Neural progenitor cell (in vitro differentiated cells): Measurements from ENCODE around the gene ATAD3A.
"Not testable (repeated sequence)": the region's sequence is repeated elsewhere in the genome, so short reads cannot be mapped to it uniquely, and the experiment has no call there.

Experiments
- EZH2 ChIP-seq: fragments of 200-600 bp; sonication (generic); IDR thresholded peaks from 2 replicates; pipeline ENCODE4 v1.6.1; 2017; ENCODE audit warnings: antibody characterized with exemption, mild to moderate bottlenecking, moderate library complexity
- TF ChIP-seq, protein P1 (sequence below): fragments of 200-600 bp; sonication (generic); IDR thresholded peaks from 2 replicates; pipeline ENCODE4 v1.5.1; 2017; ENCODE audit warnings: antibody characterized with exemption, mild to moderate bottlenecking

DNA sequence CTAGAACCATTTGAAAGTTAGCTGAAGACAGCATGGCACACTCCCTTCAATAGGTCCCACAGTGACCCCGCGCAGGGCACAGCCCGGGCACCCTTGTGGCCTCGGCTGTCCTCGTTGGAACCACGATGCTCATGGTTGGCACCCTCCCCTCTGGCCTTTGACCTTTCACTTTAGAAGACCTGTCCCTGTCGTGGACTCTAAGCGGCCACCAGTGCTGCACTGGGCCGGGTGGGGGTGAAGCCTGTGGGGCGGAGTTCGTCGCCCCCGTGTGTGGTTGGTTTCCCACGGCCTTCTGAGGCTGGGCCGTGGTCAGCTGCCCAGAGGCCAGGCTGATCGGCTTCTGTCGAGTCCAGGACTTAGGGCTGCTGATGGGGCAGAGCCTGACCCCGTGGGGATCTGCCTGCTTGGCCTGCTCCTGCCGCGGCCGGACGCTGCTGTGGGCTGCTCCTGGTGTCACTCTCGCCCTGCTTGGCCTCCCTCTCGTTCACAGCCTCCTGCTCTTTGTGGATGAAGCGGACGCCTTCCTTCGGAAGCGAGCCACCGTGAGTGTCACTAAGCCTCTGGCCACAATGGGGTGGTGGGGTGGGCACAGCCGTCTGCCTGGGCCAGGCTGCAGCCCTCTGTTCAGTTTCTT is 12.9 kb downstream of the ATAD3A start:
- TF ChIP-seq, protein P1, sequence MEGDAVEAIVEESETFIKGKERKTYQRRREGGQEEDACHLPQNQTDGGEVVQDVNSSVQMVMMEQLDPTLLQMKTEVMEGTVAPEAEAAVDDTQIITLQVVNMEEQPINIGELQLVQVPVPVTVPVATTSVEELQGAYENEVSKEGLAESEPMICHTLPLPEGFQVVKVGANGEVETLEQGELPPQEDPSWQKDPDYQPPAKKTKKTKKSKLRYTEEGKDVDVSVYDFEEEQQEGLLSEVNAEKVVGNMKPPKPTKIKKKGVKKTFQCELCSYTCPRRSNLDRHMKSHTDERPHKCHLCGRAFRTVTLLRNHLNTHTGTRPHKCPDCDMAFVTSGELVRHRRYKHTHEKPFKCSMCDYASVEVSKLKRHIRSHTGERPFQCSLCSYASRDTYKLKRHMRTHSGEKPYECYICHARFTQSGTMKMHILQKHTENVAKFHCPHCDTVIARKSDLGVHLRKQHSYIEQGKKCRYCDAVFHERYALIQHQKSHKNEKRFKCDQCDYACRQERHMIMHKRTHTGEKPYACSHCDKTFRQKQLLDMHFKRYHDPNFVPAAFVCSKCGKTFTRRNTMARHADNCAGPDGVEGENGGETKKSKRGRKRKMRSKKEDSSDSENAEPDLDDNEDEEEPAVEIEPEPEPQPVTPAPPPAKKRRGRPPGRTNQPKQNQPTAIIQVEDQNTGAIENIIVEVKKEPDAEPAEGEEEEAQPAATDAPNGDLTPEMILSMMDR: not testable (repeated sequence)
- not testable (repeated sequence) for TF ChIP-seq EZH2
